ENCODE data around the gene CXCL6. TPM values are rescaled to one million over a fixed set of nuclear protein-coding genes. Genes with fewer than 3 reads are reported as not detected.

CXCL6 gene
- total RNA-seq (2014; rRNA removed; shearing (Covaris generic)): 0.17 and 1.2 TPM in 2 replicates

DNA sequence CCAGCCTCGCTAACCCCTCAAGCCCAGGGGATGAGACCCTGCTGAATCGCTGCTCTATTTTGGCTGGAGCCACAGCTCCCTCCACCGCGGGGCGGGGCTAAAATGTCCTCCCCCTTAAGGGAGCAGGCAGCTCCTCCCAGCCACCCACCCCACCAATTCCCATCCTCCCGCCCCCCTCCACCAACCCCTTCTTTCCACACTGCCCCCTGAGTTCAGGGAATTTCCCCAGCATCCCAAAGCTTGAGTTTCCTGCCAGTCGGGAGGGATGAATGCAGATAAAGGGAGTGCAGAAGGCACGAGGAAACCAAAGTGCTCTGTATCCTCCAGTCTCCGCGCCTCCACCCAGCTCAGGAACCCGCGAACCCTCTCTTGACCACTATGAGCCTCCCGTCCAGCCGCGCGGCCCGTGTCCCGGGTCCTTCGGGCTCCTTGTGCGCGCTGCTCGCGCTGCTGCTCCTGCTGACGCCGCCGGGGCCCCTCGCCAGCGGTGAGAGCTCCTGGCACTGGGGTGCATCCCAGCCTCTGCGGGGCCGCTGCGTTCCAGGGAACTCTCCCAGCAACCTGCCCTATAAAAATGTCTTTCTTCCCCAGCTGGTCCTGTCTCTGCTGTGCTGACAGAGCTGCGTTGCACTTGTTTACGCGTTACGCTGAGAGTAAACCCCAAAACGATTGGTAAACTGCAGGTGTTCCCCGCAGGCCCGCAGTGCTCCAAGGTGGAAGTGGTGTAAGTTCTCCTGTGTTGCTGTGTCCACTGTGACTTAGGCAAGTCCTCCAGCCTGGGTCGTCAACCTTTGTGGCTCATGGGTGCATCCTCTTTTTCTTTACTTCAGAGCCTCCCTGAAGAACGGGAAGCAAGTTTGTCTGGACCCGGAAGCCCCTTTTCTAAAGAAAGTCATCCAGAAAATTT is at the start of gene CXCL6:
TSS of gene CXCL6 (plus strand) at position 306 of the 907 bp plus-strand sequence. CDS start at position 379, 73 bp downstream.
- DNase-seq: peak; percentile 78
- Histone ChIP-seq H3K27me3 (ENCODE audit: control insufficient read depth, insufficient read depth, low read length) (peaks cover 15% of the 10 kb centered on the region), H3K4me3 (ENCODE audit: insufficient read depth, low read depth, low read length) (peak within 1 kb of the TSS; percentile 53)

GRCh38 chr4:73788411-73788810 is 48.1 kb upstream of the CXCL6 start:
- Histone ChIP-seq H3K4me3 (ENCODE audit: insufficient read depth, low read depth, low read length) (no peak overlapping the region), H3K36me3 (replicated peaks; ENCODE audit: control insufficient read depth, insufficient read depth, low read length) (no peaks in the 10 kb centered on the region), H3K27me3 (ENCODE audit: control insufficient read depth, insufficient read depth, low read length) (no peaks in the 10 kb centered on the region)
- no peak for DNase-seq

More for the DNA sequence above, at the start of gene CXCL6:
- H3K36me3 ChIP-seq (replicated peaks; ENCODE audit: control insufficient read depth, insufficient read depth, low read length): no peaks in the 10 kb centered on the region

- Histone ChIP-seq H3K36me3 (replicated peaks; ENCODE audit: control insufficient read depth, insufficient read depth, low read length) (no peaks in the 10 kb centered on the region), H3K27me3 (ENCODE audit: control insufficient read depth, insufficient read depth, low read length) (no peaks in the 10 kb centered on the region), H3K4me3 (ENCODE audit: insufficient read depth, low read depth, low read length) (no peak overlapping the region)
- DNase-seq: no peak
These were observed 37.6 kb upstream of the CXCL6 start for GRCh38 chr4:73798842-73799241.

- no peaks in the 10 kb centered on the region for H3K36me3 ChIP-seq (replicated peaks; ENCODE audit: control insufficient read depth, insufficient read depth, low read length)
- no peaks in the 10 kb centered on the region for H3K27me3 ChIP-seq (ENCODE audit: control insufficient read depth, insufficient read depth, low read length)
- no peak for DNase-seq
- no peak overlapping the region for H3K4me3 ChIP-seq (ENCODE audit: insufficient read depth, low read depth, low read length)
These were observed 36.3 kb upstream of the CXCL6 start for GRCh38 chr4:73800206-73800605.

DNA sequence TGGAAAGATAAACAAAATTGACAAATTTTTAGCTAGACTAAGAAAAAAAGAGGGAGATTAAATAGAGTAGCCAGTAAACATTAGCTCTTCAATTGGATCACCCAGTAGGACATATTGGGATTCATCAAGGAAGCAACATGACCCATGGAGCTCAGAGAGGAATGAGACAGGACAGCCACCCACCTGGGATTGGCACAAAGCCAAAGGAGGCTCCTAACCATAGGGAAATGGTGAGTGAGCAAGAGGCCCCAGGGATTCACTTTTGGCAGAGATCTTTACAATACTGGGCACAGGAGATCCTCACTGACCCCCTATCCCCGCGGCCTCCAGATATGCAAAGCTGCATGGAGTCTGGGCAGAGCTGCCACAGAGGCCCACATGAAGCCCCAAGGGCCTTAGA is 34.8 kb upstream of the CXCL6 start:
- no peaks in the 10 kb centered on the region for H3K27me3 ChIP-seq (ENCODE audit: control insufficient read depth, insufficient read depth, low read length)
- H3K36me3 ChIP-seq (replicated peaks; ENCODE audit: control insufficient read depth, insufficient read depth, low read length): no peaks in the 10 kb centered on the region
- H3K4me3 ChIP-seq (ENCODE audit: insufficient read depth, low read depth, low read length): no peak overlapping the region
- no peak for DNase-seq

GRCh38 chr4:73803213-73803612 is 33.3 kb upstream of the CXCL6 start:
- DNase-seq: no peak
- no peak overlapping the region for H3K4me3 ChIP-seq (ENCODE audit: insufficient read depth, low read depth, low read length)
- H3K27me3 ChIP-seq (ENCODE audit: control insufficient read depth, insufficient read depth, low read length): no peaks in the 10 kb centered on the region
- H3K36me3 ChIP-seq (replicated peaks; ENCODE audit: control insufficient read depth, insufficient read depth, low read length): no peaks in the 10 kb centered on the region

- H3K4me3 ChIP-seq (ENCODE audit: insufficient read depth, low read depth, low read length): no peak overlapping the region
- H3K27me3 ChIP-seq (ENCODE audit: control insufficient read depth, insufficient read depth, low read length): no peaks in the 10 kb centered on the region
- H3K36me3 ChIP-seq (replicated peaks; ENCODE audit: control insufficient read depth, insufficient read depth, low read length): no peaks in the 10 kb centered on the region
- no peak for DNase-seq
These were observed 26.3 kb upstream of the CXCL6 start for GRCh38 chr4:73810191-73810590.

DNA sequence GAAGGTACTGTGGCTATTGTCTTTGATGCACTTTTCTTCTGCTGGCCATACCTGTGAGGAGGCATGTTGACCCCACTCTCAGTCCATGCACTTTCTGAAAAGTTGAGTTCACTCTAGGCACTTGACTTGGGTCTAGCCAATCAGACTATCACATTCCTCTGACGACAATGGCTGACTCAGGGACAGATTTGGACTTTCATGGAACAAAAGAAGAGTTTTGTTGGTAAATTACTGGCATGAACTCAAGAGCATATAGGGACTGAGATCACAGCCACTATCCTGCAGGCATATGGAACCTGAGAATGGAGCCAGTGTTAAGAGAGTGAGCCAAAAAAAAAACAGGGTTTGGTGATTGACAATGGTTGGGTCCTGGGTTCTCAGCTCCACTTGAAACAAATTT is 24.6 kb upstream of the CXCL6 start:
- H3K27me3 ChIP-seq (ENCODE audit: control insufficient read depth, insufficient read depth, low read length): no peaks in the 10 kb centered on the region
- H3K4me3 ChIP-seq (ENCODE audit: insufficient read depth, low read depth, low read length): no peak overlapping the region
- DNase-seq: no peak
- H3K36me3 ChIP-seq (replicated peaks; ENCODE audit: control insufficient read depth, insufficient read depth, low read length): no peaks in the 10 kb centered on the region

DNA sequence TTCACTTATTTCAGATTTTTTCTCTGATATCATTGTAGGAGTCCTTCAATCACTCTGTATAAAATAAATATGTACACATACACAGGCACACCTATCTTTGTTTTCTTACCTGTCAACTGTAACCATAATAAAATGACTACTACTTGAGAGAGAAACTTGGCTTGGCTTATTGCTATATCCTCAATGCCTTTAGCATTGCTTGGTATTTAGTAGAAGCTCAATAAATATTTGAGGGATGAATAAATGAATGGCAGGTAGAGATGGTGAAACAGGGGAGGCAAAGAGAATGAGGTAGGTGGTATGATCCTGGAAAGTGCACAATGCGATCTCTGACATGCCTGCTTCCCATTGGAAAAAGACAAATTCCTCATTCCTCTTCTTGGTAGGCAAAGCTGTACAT is 21.8 kb upstream of the CXCL6 start:
- no peaks in the 10 kb centered on the region for H3K36me3 ChIP-seq (replicated peaks; ENCODE audit: control insufficient read depth, insufficient read depth, low read length)
- H3K4me3 ChIP-seq (ENCODE audit: insufficient read depth, low read depth, low read length): no peak overlapping the region
- DNase-seq: no peak
- H3K27me3 ChIP-seq (ENCODE audit: control insufficient read depth, insufficient read depth, low read length): no peaks in the 10 kb centered on the region

DNA sequence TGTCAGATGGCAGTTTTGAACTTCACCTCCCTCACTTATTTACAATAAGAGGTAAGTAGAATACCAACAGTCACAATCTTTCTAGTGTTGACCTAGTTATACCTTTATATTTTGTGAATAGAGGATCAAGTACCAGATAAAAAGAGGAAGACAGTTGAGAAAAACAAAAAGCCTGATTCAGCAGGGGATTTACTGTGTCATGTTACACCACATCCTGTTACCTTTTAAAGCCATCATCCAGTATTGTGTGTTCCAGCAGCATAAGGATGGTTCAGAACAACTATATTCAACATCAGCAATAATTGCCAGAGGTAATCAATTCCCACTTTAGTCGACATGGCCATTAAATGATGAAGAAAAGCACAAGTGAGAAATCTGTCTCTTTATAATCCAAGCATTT is 21.3 kb upstream of the CXCL6 start:
- no peaks in the 10 kb centered on the region for H3K36me3 ChIP-seq (replicated peaks; ENCODE audit: control insufficient read depth, insufficient read depth, low read length)
- no peak for DNase-seq
- no peaks in the 10 kb centered on the region for H3K27me3 ChIP-seq (ENCODE audit: control insufficient read depth, insufficient read depth, low read length)
- H3K4me3 ChIP-seq (ENCODE audit: insufficient read depth, low read depth, low read length): no peak overlapping the region

DNA sequence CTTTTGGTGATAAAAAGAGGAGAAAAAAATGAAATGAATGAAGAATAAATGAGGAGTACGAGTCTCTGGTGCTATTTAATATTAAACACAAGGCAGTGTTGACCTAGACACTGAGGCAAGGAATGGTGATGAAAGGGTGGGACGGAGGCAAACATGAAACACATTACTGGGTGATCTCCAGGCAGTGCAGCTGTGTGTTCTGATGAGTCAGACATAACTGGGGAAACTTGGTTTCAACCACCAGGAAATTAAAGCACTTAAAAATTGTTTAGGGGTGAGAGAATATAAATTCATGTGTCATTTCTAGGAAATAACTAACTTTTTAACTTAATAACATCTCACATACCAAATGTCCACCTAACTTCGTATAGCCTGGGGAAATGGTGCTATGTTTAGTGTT is 19.7 kb upstream of the CXCL6 start:
- DNase-seq: no peak
- Histone ChIP-seq H3K36me3 (replicated peaks; ENCODE audit: control insufficient read depth, insufficient read depth, low read length) (no peaks in the 10 kb centered on the region), H3K4me3 (ENCODE audit: insufficient read depth, low read depth, low read length) (no peak overlapping the region), H3K27me3 (ENCODE audit: control insufficient read depth, insufficient read depth, low read length) (no peaks in the 10 kb centered on the region)

DNA sequence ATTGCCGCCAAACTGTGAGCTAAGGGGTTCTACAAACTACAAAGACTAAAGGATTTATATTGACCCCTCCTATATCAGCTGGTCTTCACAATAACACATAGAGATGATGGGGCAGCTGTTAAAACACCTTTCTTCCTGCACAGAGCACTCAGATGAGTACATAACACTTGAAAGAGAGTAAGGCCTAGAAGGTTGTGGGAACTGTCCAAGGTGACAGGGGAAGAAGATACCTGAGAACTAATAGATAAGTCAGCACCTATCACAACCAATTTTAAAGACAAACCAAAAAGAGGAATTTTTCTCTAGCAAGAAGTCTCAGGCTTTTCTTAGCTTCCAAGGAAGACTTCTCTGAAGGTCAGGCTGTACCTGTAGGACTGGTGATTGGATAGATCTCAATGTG is 19.1 kb upstream of the CXCL6 start:
- H3K36me3 ChIP-seq (replicated peaks; ENCODE audit: control insufficient read depth, insufficient read depth, low read length): no peaks in the 10 kb centered on the region
- no peak for DNase-seq
- no peak overlapping the region for H3K4me3 ChIP-seq (ENCODE audit: insufficient read depth, low read depth, low read length)
- H3K27me3 ChIP-seq (ENCODE audit: control insufficient read depth, insufficient read depth, low read length): no peaks in the 10 kb centered on the region

- no peaks in the 10 kb centered on the region for H3K27me3 ChIP-seq (ENCODE audit: control insufficient read depth, insufficient read depth, low read length)
- no peak for DNase-seq
- no peak overlapping the region for H3K4me3 ChIP-seq (ENCODE audit: insufficient read depth, low read depth, low read length)
- H3K36me3 ChIP-seq (replicated peaks; ENCODE audit: control insufficient read depth, insufficient read depth, low read length): no peaks in the 10 kb centered on the region
These were observed 15.2 kb upstream of the CXCL6 start for GRCh38 chr4:73821325-73821724.

GRCh38 chr4:73822389-73822788 is 14.1 kb upstream of the CXCL6 start:
- DNase-seq: no peak
- no peaks in the 10 kb centered on the region for H3K27me3 ChIP-seq (ENCODE audit: control insufficient read depth, insufficient read depth, low read length)
- H3K36me3 ChIP-seq (replicated peaks; ENCODE audit: control insufficient read depth, insufficient read depth, low read length): no peaks in the 10 kb centered on the region
- no peak overlapping the region for H3K4me3 ChIP-seq (ENCODE audit: insufficient read depth, low read depth, low read length)

DNA sequence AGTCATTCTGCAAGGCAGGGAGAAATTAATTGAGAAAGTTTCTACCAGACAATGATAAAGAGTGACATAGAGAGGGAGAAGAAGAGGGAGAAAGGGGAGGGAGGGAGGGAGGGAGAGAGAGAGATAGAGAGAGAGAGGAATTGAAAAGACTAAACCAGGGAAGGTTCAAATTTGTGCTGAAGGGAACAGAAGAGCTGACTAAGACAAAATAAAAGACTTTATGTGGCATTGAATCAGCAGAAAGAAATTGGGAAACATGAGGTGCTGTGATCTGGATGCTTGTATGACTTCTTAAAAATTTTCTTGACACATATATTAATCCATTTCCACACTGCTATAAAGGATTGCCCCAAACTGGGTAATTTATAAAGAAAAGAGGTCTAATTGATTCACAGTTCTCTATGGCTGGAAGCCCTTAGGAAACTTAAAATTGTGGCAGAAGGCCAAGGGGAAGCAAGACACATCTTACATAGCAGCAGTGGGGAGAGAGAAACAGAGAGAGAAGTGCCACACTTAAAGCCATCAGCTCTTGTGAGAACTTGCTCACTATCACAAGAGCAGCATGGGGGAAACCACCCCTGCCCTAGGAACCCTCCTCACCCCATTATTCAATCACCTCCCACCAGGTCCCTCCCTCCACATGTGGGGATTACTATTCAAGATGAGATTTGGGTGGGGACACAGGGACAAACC is 13.5 kb upstream of the CXCL6 start:
- Histone ChIP-seq H3K36me3 (replicated peaks; ENCODE audit: control insufficient read depth, insufficient read depth, low read length) (no peaks in the 10 kb centered on the region), H3K27me3 (ENCODE audit: control insufficient read depth, insufficient read depth, low read length) (no peaks in the 10 kb centered on the region), H3K4me3 (ENCODE audit: insufficient read depth, low read depth, low read length) (no peak overlapping the region)
- no peak for DNase-seq

Data from H7 (cell line).